ENCODE data around the gene MFAP4. TPM values are rescaled to one million over a fixed set of nuclear protein-coding genes. Genes with fewer than 3 reads are reported as not detected.
A peak's percentile ranks its signal among the peaks of the same experiment; 100 is the strongest.

The MFAP4 gene
- total and polyA plus RNA-seq, 4 donors = 2.1 to 13.3 (median 5.7) TPM

DNA sequence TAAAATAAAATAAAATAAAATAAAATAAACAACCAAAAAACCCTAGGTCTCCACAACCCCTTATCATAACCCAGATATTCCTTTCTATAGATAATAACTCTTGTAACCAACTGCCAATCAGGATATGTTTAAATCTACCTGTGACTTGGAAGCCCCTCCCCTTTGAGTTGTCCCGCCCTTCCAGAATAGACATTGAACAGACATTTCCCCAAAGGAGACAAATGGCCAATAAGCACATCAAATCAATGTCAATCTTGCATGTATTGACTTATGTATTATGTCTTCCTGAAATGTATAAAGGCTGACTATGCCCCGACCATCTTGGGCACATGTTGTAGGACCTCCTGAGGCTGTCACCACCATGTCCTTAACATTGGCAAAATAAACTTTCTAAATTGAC, 10.2 kb downstream of the MFAP4 start:
- peaks cover 6 to 19% (median 14%) of the 10 kb centered on the region in 4 donors for H3K4me1 ChIP-seq (ENCODE audit: control insufficient read depth in 4 of 4, insufficient read depth in 4 of 4, low read length in 3 of 4)
- H3K9me3 ChIP-seq (ENCODE audit: control insufficient read depth in 4 of 4, low read length in 3 of 4) = no peaks in the 10 kb centered on the region
- peak overlapping the region; percentile 95 to 97 for H3K27ac ChIP-seq (ENCODE audit: low read depth in 1 of 2, low read length in 2 of 2)
- H3K36me3 ChIP-seq (ENCODE audit: control insufficient read depth in 4 of 4, insufficient read depth in 3 of 4, low read depth in 1 of 4, low read length in 3 of 4) = peaks cover 4 to 8% (median 7%) of the 10 kb centered on the region in 4 donors
- DNase-seq (ENCODE audit: low spot score) = peak; percentile 2
- peak overlapping the region; percentile 71 to 89 for H3K9ac ChIP-seq (ENCODE audit: low read depth in 1 of 2, low read length in 2 of 2)
- H3K4me3 ChIP-seq (ENCODE audit: low read depth in 1 of 3, low read length in 3 of 3) = peak overlapping the region; percentile 82 to 92 (median 86)
- TF ChIP-seq YY1 (IDR thresholded peaks at IDR 0.05) (no peak), NR2F2 (IDR thresholded peaks at IDR 0.05) (no peak), FOXA2 (IDR thresholded peaks at IDR 0.05) (no peak), TAF1 (conservative IDR thresholded peaks at IDR 0.05) (no peak)
- TF ChIP-seq, protein P1, sequence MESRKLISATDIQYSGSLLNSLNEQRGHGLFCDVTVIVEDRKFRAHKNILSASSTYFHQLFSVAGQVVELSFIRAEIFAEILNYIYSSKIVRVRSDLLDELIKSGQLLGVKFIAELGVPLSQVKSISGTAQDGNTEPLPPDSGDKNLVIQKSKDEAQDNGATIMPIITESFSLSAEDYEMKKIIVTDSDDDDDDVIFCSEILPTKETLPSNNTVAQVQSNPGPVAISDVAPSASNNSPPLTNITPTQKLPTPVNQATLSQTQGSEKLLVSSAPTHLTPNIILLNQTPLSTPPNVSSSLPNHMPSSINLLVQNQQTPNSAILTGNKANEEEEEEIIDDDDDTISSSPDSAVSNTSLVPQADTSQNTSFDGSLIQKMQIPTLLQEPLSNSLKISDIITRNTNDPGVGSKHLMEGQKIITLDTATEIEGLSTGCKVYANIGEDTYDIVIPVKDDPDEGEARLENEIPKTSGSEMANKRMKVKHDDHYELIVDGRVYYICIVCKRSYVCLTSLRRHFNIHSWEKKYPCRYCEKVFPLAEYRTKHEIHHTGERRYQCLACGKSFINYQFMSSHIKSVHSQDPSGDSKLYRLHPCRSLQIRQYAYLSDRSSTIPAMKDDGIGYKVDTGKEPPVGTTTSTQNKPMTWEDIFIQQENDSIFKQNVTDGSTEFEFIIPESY (IDR thresholded peaks at IDR 0.05) = no peak
- WGBS = 47% methylated on average over 2 of the region's 2 CpGs
- H3K27me3 ChIP-seq (ENCODE audit: control insufficient read depth in 4 of 4, insufficient read depth in 4 of 4, low read length in 3 of 4) = no peaks in the 10 kb centered on the region

DNA sequence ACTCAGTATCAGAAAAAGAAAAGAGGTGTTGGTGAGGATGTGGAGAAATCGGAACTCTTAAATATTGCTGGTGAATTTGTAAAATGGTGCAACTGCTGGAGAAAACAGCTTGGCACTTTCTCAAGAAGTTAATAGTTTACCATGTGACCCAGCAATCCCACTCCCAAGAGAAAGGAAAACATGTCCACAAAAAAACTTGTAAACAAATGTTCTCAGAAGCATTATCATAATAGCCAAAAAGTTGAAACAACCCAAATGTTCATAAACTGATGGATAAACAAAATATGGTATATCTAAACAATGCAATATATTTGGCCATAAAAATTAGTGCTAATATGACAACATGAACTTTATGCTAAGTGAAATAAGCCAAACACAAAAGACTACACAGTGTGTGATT, 11.3 kb downstream of the MFAP4 start:
- H3K4me1 ChIP-seq (ENCODE audit: control insufficient read depth in 4 of 4, insufficient read depth in 4 of 4, low read length in 3 of 4) = peaks cover 6 to 23% (median 14%) of the 10 kb centered on the region in 4 donors
- H3K27ac ChIP-seq (ENCODE audit: low read depth in 1 of 2, low read length in 2 of 2) = no peak overlapping the region
- no peak overlapping the region for H3K9ac ChIP-seq (ENCODE audit: low read depth in 1 of 2, low read length in 2 of 2)
- TF ChIP-seq HNF4G (IDR thresholded peaks at IDR 0.05) (no peak), FOXA1 (IDR thresholded peaks at IDR 0.05) (no peak), TAF1 (conservative IDR thresholded peaks at IDR 0.05) (no peak), FOXA2 (IDR thresholded peaks at IDR 0.05) (no peak), EGR1 (IDR thresholded peaks at IDR 0.05; ENCODE audit: low read depth in 2 of 2) (no peak), SP1 (IDR thresholded peaks at IDR 0.05) (no peak), NR2F2 (IDR thresholded peaks at IDR 0.05) (no peak), MAX (IDR thresholded peaks at IDR 0.05) (no peak)
- TF ChIP-seq, protein P2, sequence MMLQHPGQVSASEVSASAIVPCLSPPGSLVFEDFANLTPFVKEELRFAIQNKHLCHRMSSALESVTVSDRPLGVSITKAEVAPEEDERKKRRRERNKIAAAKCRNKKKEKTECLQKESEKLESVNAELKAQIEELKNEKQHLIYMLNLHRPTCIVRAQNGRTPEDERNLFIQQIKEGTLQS (IDR thresholded peaks at IDR 0.05) = no peak
- TF ChIP-seq, protein P1 (IDR thresholded peaks at IDR 0.05) = no peak
- no peak overlapping the region for H3K4me3 ChIP-seq (ENCODE audit: low read depth in 1 of 3, low read length in 3 of 3)
- no peaks in the 10 kb centered on the region for H3K9me3 ChIP-seq (ENCODE audit: control insufficient read depth in 4 of 4, low read length in 3 of 4)
- WGBS = 92% methylated on average over 1 of the region's 1 CpG
- peaks cover 2 to 4% (median 3%) of the 10 kb centered on the region in 4 donors for H3K36me3 ChIP-seq (ENCODE audit: control insufficient read depth in 4 of 4, insufficient read depth in 3 of 4, low read depth in 1 of 4, low read length in 3 of 4)
- H3K27me3 ChIP-seq (ENCODE audit: control insufficient read depth in 4 of 4, insufficient read depth in 4 of 4, low read length in 3 of 4) = no peaks in the 10 kb centered on the region
- no peak for DNase-seq (ENCODE audit: low spot score)

DNA sequence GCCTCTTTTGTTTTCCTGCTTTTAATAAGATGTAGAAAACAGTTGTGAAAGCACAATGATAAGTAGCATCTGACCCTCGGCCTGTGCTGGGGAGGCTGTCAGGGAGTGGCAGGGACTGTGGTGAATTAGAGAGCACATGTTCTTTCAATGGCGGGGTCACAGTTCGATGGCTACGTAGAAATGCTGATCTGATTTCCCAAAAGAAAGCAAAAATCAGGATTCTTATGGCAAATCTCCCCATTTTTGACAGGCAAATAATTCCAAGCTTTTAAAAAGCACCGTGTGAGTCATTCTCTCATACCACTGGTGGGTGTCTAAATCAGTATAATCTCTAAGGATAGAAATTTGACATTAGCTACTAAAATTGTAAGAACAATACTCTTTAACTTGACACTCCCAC, 12.9 kb downstream of the MFAP4 start:
- 93% methylated on average over 5 of the region's 5 CpGs for WGBS
- no peak overlapping the region for H3K27ac ChIP-seq (ENCODE audit: low read depth in 1 of 2, low read length in 2 of 2)
- no peak overlapping the region for H3K4me3 ChIP-seq (ENCODE audit: low read depth in 1 of 3, low read length in 3 of 3)
- peaks cover 7 to 19% (median 12%) of the 10 kb centered on the region in 4 donors for H3K4me1 ChIP-seq (ENCODE audit: control insufficient read depth in 4 of 4, insufficient read depth in 4 of 4, low read length in 3 of 4)
- DNase-seq (ENCODE audit: low spot score) = no peak
- no peak overlapping the region for H3K9ac ChIP-seq (ENCODE audit: low read depth in 1 of 2, low read length in 2 of 2)
- no peaks in the 10 kb centered on the region for H3K9me3 ChIP-seq (ENCODE audit: control insufficient read depth in 4 of 4, low read length in 3 of 4)
- H3K36me3 ChIP-seq (ENCODE audit: control insufficient read depth in 4 of 4, insufficient read depth in 3 of 4, low read depth in 1 of 4, low read length in 3 of 4) = no peaks in the 10 kb centered on the region
- no peaks in the 10 kb centered on the region for H3K27me3 ChIP-seq (ENCODE audit: control insufficient read depth in 4 of 4, insufficient read depth in 4 of 4, low read length in 3 of 4)
- TF ChIP-seq FOXA2 (IDR thresholded peaks at IDR 0.05) (no peak), HNF4A (conservative IDR thresholded peaks at IDR 0.05) (no peak), HNF4G (IDR thresholded peaks at IDR 0.05) (no peak), EGR1 (IDR thresholded peaks at IDR 0.05; ENCODE audit: low read depth in 2 of 2) (no peak), CTCF (IDR thresholded peaks at IDR 0.05; ENCODE audit: low read depth, low read length, missing input control) (no peak), RXRA (IDR thresholded peaks at IDR 0.05) (no peak), TAF1 (conservative IDR thresholded peaks at IDR 0.05) (no peak), FOXA1 (IDR thresholded peaks at IDR 0.05) (no peak), SP1 (IDR thresholded peaks at IDR 0.05) (no peak), JUND (IDR thresholded peaks at IDR 0.05) (no peak)
- TF ChIP-seq, protein P3, sequence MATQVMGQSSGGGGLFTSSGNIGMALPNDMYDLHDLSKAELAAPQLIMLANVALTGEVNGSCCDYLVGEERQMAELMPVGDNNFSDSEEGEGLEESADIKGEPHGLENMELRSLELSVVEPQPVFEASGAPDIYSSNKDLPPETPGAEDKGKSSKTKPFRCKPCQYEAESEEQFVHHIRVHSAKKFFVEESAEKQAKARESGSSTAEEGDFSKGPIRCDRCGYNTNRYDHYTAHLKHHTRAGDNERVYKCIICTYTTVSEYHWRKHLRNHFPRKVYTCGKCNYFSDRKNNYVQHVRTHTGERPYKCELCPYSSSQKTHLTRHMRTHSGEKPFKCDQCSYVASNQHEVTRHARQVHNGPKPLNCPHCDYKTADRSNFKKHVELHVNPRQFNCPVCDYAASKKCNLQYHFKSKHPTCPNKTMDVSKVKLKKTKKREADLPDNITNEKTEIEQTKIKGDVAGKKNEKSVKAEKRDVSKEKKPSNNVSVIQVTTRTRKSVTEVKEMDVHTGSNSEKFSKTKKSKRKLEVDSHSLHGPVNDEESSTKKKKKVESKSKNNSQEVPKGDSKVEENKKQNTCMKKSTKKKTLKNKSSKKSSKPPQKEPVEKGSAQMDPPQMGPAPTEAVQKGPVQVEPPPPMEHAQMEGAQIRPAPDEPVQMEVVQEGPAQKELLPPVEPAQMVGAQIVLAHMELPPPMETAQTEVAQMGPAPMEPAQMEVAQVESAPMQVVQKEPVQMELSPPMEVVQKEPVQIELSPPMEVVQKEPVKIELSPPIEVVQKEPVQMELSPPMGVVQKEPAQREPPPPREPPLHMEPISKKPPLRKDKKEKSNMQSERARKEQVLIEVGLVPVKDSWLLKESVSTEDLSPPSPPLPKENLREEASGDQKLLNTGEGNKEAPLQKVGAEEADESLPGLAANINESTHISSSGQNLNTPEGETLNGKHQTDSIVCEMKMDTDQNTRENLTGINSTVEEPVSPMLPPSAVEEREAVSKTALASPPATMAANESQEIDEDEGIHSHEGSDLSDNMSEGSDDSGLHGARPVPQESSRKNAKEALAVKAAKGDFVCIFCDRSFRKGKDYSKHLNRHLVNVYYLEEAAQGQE (IDR thresholded peaks at IDR 0.05) = no peak

Data from liver (tissue), 9 donors.